Jurkat, Clone E6-1 (cell line): ENCODE measurements around the gene CALHM6. TPM values are rescaled to one million over a fixed set of nuclear protein-coding genes. Genes with fewer than 3 reads are reported as not detected.

Experiments used
- DNase-seq: peaks from one replicate; pipeline ENCODE4 v3.0.0-alpha.2; 2011; ENCODE audit warnings: low read depth, low spot score
- H3K4me3 ChIP-seq: 2 replicates; pipeline ENCODE4 v1.5.1; 2011; ENCODE audit warnings: mild to moderate bottlenecking, low read length, control low read depth, moderate library complexity
- polyA plus RNA-seq: library from polyadenylated mRNA; unstranded; fragments of >200 nt; gene quantifications from one replicate; pipeline ENCODE4 v1.2.1, GENCODE V29; 2012; ENCODE audit warnings: missing spikeins; ENCODE audit not compliant: insufficient read length, insufficient read depth

CALHM6 gene
- polyA plus RNA-seq = not detected

- DNase-seq = no peak
- no peak within 1 kb of the TSS for H3K4me3 ChIP-seq
These were observed at the start of gene CALHM6 for GRCh38 chr6:116461331-116461931. Gene CALHM6 (plus strand): TSS chr6:116461375. CDS start chr6:116461930, 555 bp downstream.

- DNase-seq = no peak
- no peak overlapping the region for H3K4me3 ChIP-seq
These were observed 48.9 kb upstream of the CALHM6 start for GRCh38 chr6:116412270-116412669.

- no peak overlapping the region for H3K4me3 ChIP-seq
These were observed 47.8 kb upstream of the CALHM6 start for GRCh38 chr6:116413357-116413756.

DNA sequence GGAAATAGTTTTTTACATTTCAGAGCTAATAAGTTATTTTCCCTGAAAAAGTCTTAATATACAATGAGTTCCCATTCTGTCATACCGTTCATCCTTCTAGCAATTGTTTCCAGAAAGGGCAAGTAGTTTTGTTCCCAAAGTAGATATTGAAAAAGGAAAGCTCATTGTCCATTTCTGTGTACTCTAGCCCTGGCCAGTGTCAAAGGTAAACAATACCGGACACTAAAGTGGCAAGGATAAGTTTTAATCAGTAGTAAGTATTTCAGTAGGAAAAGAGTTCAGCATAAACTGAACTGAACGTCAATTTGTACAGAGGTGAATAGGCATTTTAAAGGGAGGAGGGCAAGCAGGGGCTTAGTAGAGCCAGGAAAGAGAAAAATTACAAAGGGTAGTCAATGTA lies 43.5 kb upstream of the CALHM6 start:
- no peak overlapping the region for H3K4me3 ChIP-seq
- DNase-seq = no peak

More at GRCh38 chr6:116413357-116413756, 47.8 kb upstream of the CALHM6 start:
- no peak for DNase-seq

DNA sequence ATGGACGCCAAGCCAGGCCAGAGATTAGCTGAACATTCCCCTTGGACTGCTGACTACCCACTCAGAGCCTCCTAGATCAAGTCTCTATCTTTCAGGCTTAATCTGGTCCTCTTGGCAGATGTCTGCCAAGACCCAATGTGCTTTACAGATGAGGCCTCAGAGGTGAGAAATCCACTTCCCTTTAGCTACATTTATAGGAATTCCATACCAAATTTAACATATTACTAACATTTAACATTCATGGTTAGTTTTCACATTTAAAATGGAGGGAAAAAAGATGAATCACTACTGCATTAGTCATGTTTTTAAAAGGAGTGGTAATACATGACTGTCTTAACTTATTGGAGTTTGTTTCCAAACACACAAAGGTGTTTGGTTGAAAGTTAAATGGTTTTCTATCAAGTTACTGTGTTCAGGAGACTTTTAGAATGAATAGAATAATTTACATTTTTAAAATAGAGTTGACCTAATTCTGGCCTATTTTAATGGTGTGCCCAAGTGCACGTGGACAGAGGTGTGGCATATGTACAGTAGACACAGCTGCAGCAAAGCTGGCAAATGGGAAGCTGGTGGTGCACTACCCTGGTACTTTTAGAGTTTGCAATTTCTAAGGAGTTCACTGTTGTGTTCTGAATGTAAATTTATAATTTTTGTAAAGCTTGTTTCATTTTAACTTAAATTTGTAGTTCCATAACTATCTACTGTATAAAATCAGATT lies 41.9 kb upstream of the CALHM6 start:
- no peak for DNase-seq
- no peak overlapping the region for H3K4me3 ChIP-seq

- no peak for DNase-seq
- H3K4me3 ChIP-seq = no peak overlapping the region
These were observed 40.8 kb upstream of the CALHM6 start for GRCh38 chr6:116420341-116420740.

GRCh38 chr6:116422238-116422637 lies 38.9 kb upstream of the CALHM6 start:
- DNase-seq = no peak

DNA sequence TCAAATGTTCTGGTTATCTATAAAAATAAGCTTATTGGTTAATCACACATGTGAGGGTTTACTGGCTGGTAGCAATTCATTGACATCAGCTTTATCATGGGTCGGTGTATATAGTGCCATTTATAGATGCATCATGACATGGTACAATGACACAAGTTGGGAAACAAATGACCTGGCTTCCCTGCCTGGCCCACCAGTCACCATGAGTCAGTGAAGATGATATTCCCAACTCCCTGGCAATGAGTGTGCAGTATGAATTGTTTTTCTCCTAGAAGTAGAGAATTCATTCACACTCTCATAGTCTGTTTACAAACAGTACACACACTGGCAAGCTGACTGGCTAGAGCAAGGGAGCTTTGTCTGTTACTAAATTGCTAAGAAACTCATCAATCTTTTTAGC lies 37.2 kb upstream of the CALHM6 start:
- DNase-seq = no peak
- H3K4me3 ChIP-seq = no peak overlapping the region

More at GRCh38 chr6:116422238-116422637, 38.9 kb upstream of the CALHM6 start:
- no peak overlapping the region for H3K4me3 ChIP-seq

DNA sequence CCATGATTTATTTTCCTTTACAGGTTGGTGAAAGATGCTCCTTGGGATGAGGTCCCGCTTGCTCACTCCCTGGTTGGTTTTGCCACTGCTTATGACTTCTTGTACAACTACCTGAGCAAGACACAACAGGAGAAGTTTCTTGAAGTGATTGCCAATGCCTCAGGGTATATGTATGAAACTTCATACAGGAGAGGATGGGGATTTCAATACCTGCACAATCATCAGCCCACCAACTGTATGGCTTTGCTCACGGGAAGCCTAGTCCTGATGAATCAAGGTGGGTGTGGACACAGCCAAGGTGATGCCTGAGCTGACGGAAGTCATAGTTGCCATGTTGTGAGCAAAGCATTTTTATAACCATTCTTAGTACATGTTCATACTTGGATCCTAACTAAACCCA lies 34.6 kb upstream of the CALHM6 start:
- DNase-seq = no peak
- H3K4me3 ChIP-seq = no peak overlapping the region

DNA sequence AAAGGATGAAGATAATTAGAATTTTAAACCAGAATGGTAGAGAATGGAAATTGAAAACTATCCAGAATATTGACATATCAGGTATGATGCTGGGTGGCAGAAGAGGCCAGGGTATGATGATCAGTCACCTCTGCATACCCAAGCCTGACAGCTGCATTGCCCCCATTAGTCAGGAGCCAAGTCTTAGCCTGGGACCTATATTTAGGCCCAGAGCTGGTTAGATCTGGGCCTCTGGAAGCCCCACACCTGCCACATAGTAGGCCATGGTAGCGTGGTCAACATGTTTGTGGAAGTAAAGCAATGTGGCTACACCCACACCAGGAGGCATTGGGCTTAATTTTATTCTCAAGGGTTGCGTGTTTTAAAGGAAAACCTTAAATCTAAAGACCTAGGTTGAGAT lies 32.1 kb upstream of the CALHM6 start:
- no peak for DNase-seq
- H3K4me3 ChIP-seq = no peak overlapping the region

GRCh38 chr6:116430860-116431259 lies 30.3 kb upstream of the CALHM6 start:
- DNase-seq = no peak

GRCh38 chr6:116431964-116432595 lies 29.1 kb upstream of the CALHM6 start:
- no peak overlapping the region for H3K4me3 ChIP-seq

More at GRCh38 chr6:116430860-116431259, 30.3 kb upstream of the CALHM6 start:
- no peak overlapping the region for H3K4me3 ChIP-seq

DNA sequence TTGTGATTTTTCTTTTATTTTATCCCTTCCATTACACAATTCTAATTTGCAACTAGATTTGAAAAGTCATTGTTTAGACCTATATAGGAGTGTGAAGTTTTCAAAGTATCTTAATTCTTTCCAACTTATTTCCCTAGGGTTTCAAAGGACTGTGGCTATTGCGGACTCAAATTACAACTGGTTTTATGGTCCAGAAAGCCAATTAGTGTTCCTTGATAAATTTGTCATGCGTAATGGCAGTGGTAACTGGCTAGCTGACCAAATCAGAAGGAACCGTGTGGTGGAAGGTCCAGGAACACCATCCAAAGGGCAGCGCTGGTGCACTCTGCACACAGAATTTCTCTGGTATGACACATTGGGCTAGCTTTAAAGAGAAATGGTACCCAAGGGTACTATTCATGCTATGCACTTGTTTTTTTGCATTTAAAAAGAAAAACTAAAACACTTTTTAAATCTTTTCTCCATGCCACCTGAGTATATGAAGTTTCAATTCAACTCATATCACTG lies 27.9 kb upstream of the CALHM6 start:
- no peak overlapping the region for H3K4me3 ChIP-seq
- no peak for DNase-seq

More at GRCh38 chr6:116431964-116432595, 29.1 kb upstream of the CALHM6 start:
- DNase-seq = no peak

DNA sequence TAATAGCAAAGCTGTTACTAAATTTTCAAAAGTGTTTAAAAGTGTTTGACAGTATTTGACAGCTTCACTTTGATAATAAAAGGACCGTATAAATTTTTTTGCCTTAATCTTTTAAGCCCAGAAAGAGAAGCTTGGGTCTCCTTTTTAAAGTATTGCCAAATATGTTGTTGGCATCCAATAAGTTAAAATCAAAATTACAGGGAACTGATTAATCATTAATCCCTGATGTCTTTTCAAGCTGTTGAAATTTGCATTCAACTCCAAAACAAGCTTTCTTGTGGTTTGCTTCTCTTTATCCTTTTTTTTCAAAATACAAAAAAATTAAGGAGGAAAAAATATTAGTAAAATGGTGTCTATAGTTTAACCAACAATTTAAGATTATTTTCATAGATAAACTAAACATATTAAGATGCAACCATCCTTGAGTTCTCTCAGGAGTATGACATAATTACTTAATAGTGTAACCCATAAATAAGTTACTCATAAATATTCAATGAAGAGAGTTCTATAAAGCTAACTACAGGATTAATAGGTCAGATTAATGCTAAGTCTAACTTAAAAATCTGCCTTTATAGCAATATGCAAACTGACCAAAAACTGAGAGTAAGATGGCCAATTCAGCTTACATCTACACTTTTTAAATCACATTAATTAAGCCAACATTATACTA lies 27.0 kb upstream of the CALHM6 start:
- no peak for DNase-seq
- H3K4me3 ChIP-seq = no peak overlapping the region

DNA sequence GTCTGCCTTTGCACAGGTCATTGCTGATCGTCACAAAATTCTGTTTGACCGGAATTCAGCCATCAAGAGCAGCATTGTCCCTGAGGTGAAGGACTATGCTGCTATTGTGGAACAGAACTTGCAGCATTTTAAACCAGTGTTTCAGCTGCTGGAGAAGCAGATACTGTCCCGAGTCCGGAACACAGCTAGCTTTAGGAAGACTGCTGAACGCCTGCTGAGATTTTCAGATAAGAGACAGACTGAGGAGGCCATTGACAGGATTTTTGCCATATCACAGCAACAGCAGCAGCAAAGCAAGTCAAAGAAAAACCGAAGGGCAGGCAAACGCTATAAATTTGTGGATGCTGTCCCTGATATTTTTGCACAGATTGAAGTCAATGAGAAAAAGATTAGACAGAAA lies 24.6 kb upstream of the CALHM6 start:
- H3K4me3 ChIP-seq = no peak overlapping the region
- no peak for DNase-seq

- no peak overlapping the region for H3K4me3 ChIP-seq
- no peak for DNase-seq
These were observed 23.5 kb upstream of the CALHM6 start for GRCh38 chr6:116437656-116438055.

DNA sequence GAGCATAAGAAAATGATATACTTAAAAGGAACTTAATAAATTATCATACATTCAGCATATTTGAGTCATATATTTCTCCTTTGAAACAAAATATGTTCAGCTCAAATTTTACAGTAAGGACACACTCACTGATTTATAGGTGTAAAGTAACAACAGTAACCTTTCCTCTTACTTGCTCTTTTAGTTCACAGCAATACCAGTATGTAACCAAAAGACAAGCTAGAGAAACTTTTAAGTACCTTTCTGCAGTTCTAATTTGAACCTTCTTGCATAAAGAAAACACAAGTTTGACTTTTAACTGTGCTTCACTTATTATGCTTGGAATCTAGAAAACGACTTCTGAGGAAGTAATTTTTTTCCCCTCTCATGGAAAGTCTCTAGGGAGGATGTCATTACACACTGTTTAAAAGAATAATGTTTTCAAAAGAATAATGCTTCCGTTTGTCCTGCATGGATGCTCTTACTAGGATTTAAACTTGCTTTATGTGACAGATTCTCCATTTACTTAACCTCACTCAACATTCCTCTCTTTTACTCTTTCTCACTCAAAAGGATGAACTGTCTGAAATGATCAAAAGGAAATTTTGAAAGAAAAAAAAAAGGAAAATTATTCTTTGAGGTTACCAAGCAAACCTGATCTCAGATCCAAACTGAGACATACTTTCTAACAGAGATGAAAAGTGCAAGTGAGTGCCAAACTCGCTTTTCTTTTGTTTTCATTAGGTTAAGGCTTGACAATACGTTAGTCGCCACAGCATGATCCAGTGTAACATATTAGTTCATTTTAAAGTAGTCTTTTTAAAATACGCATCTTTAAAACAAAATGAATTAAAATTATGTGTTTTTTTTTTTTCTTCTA lies 22.4 kb upstream of the CALHM6 start:
- H3K4me3 ChIP-seq = no peak overlapping the region
- DNase-seq = no peak

GRCh38 chr6:116439522-116440051 lies 21.6 kb upstream of the CALHM6 start:
- DNase-seq = no peak
- no peak overlapping the region for H3K4me3 ChIP-seq
